Sigmoid colon (tissue), 7 donors: ENCODE data around the gene PIANP. TPM values are rescaled to one million over a fixed set of nuclear protein-coding genes. Genes with fewer than 3 reads are reported as not detected.
A peak's percentile ranks its signal among the peaks of the same experiment; 100 is the strongest.

ENCODE experiments used
- DNase-seq: peaks from one replicate; pipeline ENCODE4 v3.0.0-alpha.2; 2019
- H3K27ac ChIP-seq, 4 donors: fragments of 200-600 bp; sonication (generic); one replicate each; pipeline ENCODE4 v1.5.1; 2016 to 2019; ENCODE audit warnings: mild to moderate bottlenecking in 1 of 4
- H3K27me3 ChIP-seq, 3 donors: fragments of 200-600 bp; sonication (generic); one replicate each; pipeline ENCODE4 v1.5.1; 2019; ENCODE audit warnings: mild to moderate bottlenecking in 1 of 3
- H3K36me3 ChIP-seq, 4 donors: fragments of 200-600 bp; sonication (generic); one replicate each; pipeline ENCODE4 v1.5.1; 2016 to 2019
- H3K4me1 ChIP-seq, 4 donors: fragments of 200-600 bp; sonication (generic); one replicate each; pipeline ENCODE4 v1.5.1; 2017 to 2019
- H3K4me3 ChIP-seq, 4 donors: fragments of 200-600 bp; sonication (generic); one replicate each; pipeline ENCODE4 v1.5.1; 2017 to 2019; ENCODE audit warnings: mild to moderate bottlenecking in 2 of 4, moderate library complexity in 1 of 4
- H3K9me3 ChIP-seq, 4 donors: fragments of 200-600 bp in 3 of 4; sonication (generic) in 3 of 4; one replicate each; pipeline versions ENCODE4 v1.5.1 to v1.6.1; 2013 to 2019
- CTCF ChIP-seq, 4 experiments: fragments of 450-650 bp in 3 of 4; fragments of 200-600 bp in 1 of 4; IDR thresholded peaks; one replicate each; pipeline ENCODE4 v1.5.1; 2016 to 2019; ENCODE audit warnings: antibody characterized with exemption in 4 of 4, mild to moderate bottlenecking in 3 of 4, moderate library complexity in 2 of 4
- EP300 ChIP-seq, 4 donors: sonication (generic); formaldehyde crosslinking; IDR thresholded peaks; one replicate each; pipeline ENCODE4 v1.6.1; 2017; ENCODE audit warnings: antibody characterized with exemption in 4 of 4
- POLR2A ChIP-seq, 2 donors: fragments of 450-650 bp; IDR thresholded peaks; one replicate each; pipeline ENCODE4 v1.6.1; 2016; ENCODE audit warnings: antibody characterized with exemption in 2 of 2, mild to moderate bottlenecking in 2 of 2, moderate library complexity in 2 of 2
- POLR2AphosphoS5 ChIP-seq, 4 donors: sonication (generic); formaldehyde crosslinking; IDR thresholded peaks; one replicate each; pipeline ENCODE4 v1.6.1; 2017; ENCODE audit warnings: antibody characterized with exemption in 4 of 4
- WGBS, 2 donors: extraction: QIAGEN DNeasy Blood & Tissue Kit; methylation state at CpG; one replicate each; pipeline ENCODE4 v1.1.7; 2013; 5-methylcytosine and 5-hydroxymethylcytosine counted together
- intact Hi-C: fragments of 100-400 bp; cut with DNase I; formaldehyde crosslinking; loops from one replicate; pipeline ENCODE4 v1.15.1; 2023
- polyA plus RNA-seq, 3 donors: library from polyadenylated mRNA; stranded (reverse); fragments of 200-250 nt; gene quantifications; one replicate each; pipeline ENCODE4 v1.2.3, GENCODE V29; 2013
- total RNA-seq, 4 donors: library from RNA; depleted of rRNA; stranded (reverse); fragments of >200 nt; gene quantifications; one replicate each; pipeline ENCODE4 v1.1.0, GENCODE V29; 2016
- donor health status: healthy with polysubstance abuse.
- donor health status: Bipolar disorder and iron deficiency.
- donor health status: healthy.

Gene PIANP
- total and polyA plus RNA-seq, 7 donors: 0.27 to 2.0 (median 0.49) TPM

- Histone ChIP-seq H3K27me3 (peaks cover 24 to 84% (median 42%) of the 10 kb centered on the region in 3 donors), H3K4me3 (no peak overlapping the region), H3K27ac (no peak overlapping the region), H3K4me1 (peaks cover 0 to 18% (median 15%) of the 10 kb centered on the region in 4 donors), H3K9me3 (no peaks in the 10 kb centered on the region), H3K36me3 (no peaks in the 10 kb centered on the region)
- intact Hi-C loops: no loop called here
- TF ChIP-seq POLR2AphosphoS5 (IDR thresholded peaks at IDR 0.05) (no peak), CTCF (IDR thresholded peaks at IDR 0.05) (no peak), POLR2A (IDR thresholded peaks at IDR 0.05) (no peak)
- DNase-seq: no peak
- 8 to 11% methylated on average over 10 of the region's 10 CpGs for WGBS, 2 donors
These were observed 3.0 kb upstream of the PIANP start for GRCh38 chr12:6703631-6704030.

DNA sequence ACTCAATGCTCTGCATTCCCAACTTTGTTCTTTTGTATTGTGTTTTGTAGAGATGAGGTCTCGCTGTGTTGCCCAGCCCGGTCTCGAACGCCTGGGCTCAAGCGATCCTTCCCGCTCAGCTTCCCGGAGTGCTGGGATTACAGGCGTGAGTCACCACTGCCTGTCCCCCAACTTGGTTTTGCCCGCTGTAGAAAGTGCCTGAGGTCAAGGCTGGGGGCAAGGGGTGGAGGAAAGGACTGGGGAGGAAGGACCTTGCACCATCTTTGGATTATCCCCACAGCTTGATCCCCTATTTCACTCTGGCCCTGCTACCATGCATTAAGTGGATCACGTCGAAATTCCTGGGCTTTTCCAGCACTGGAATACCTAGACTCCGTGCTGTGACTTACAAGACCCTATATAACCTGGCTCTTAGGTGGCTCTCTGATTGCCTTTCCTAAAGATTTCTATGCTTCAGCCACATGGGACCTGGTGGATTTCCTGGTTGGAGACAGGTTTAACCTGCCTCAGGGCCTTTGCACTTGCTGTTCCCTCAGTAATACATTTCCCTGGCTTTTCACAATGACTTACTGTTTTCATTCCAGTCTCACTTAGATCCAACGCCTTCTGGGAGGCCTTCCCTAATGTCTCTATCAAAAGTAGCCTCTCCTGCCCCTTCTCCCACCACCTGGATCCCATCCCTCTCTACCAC is 608 bp upstream of the PIANP start:
- Histone ChIP-seq H3K4me3 (peak overlapping the region in 3 of 4 donors; percentile 48 to 57 (median 56)), H3K27me3 (peaks cover 23 to 95% (median 62%) of the 10 kb centered on the region in 3 donors), H3K36me3 (no peaks in the 10 kb centered on the region), H3K4me1 (peaks cover 0 to 18% (median 15%) of the 10 kb centered on the region in 4 donors), H3K9me3 (no peaks in the 10 kb centered on the region), H3K27ac (no peak overlapping the region)
- TF ChIP-seq EP300 (IDR thresholded peaks at IDR 0.05) (no peak), POLR2AphosphoS5 (IDR thresholded peaks at IDR 0.05) (no peak), CTCF (IDR thresholded peaks at IDR 0.05) (no peak), POLR2A (IDR thresholded peaks at IDR 0.05) (no peak)
- intact Hi-C loops: no loop called here
- 26 to 31% methylated on average over 13 of the region's 13 CpGs for WGBS, 2 donors
- DNase-seq: no peak

DNA sequence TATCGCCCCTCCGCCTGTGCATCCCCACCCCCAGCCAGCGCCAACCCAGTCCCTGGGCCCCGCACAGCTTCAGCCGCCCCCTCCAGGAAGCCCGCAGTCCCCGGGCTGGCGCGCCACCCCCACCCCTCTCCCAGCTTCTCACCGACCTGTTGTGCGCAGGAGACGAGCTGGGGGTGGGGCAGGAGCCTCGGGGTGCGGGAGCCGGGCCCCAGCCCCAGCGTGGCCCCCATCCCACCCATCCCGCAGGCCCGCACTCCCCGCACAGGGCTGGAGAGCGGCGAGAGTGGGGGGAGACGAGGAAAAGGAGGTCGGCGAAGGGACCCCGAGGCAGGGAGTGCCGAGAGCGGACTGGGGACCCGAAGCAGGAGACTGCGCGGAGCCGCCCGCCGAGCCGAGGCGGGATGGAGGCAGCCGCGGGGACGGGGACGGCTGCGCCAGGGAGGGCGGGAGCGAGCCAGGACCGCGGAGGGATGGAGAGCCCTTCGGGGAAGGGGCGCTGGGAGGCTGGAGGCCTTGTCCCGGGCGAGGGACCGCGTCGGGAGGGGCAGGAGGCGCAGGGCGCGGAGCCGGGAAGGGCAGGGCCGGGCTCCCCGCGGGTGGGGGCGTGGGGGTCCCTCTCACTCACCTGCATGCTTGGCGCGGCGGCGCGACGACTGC is 498 bp downstream of the PIANP start:
- Histone ChIP-seq H3K4me1 (peaks cover 0 to 18% (median 15%) of the 10 kb centered on the region in 4 donors), H3K27ac (no peak overlapping the region), H3K4me3 (peak overlapping the region; percentile 43 to 57 (median 52)), H3K27me3 (peaks cover 23 to 91% (median 68%) of the 10 kb centered on the region in 3 donors), H3K9me3 (no peaks in the 10 kb centered on the region), H3K36me3 (no peaks in the 10 kb centered on the region)
- TF ChIP-seq POLR2AphosphoS5 (IDR thresholded peaks at IDR 0.05): no peak
- TF ChIP-seq EP300 (IDR thresholded peaks at IDR 0.05): no peak
- TF ChIP-seq POLR2A (IDR thresholded peaks at IDR 0.05): no peak
- no peak for TF ChIP-seq CTCF (IDR thresholded peaks at IDR 0.05)
- 1 to 2% methylated on average over 65 of the region's 65 CpGs for WGBS, 2 donors
- DNase-seq: peak; percentile 69
- intact Hi-C loops: no loop called here

GRCh38 chr12:6699259-6699988 is 1.2 kb downstream of the PIANP start:
- Histone ChIP-seq H3K4me3 (peak overlapping the region; percentile 43 to 57 (median 52)), H3K36me3 (no peaks in the 10 kb centered on the region), H3K9me3 (no peaks in the 10 kb centered on the region), H3K27me3 (peaks cover 23 to 86% (median 68%) of the 10 kb centered on the region in 3 donors), H3K27ac (no peak overlapping the region), H3K4me1 (peaks cover 0 to 18% (median 15%) of the 10 kb centered on the region in 4 donors)
- DNase-seq: peak; percentile 41
- no peak for TF ChIP-seq CTCF (IDR thresholded peaks at IDR 0.05)
- TF ChIP-seq POLR2A (IDR thresholded peaks at IDR 0.05): no peak
- no peak for TF ChIP-seq EP300 (IDR thresholded peaks at IDR 0.05)
- no peak for TF ChIP-seq POLR2AphosphoS5 (IDR thresholded peaks at IDR 0.05)
- intact Hi-C loops: no loop called here
- 17 to 26% methylated on average over 16 of the region's 16 CpGs for WGBS, 2 donors
